ENCODE measurements around the gene PODXL.

GRCh38 chr7:131454498-131454897 is 101.9 kb downstream of the PODXL start:
- TF ChIP-seq CTCF (IDR thresholded peaks at IDR 0.05; ENCODE audit: low read length), result no peak
- no peak for TF ChIP-seq EZH2 (IDR thresholded peaks at IDR 0.05; ENCODE audit: borderline replicate concordance, low read length)
